ENCODE results near the gene ZNHIT2.
A peak's percentile ranks its signal among the peaks of the same experiment; 100 is the strongest.

- TF ChIP-seq POLR2A (IDR thresholded peaks at IDR 0.05; ENCODE audit: low read depth, low read length) (no peak), POLR2AphosphoS5 (IDR thresholded peaks at IDR 0.05; ENCODE audit: low read depth, low read length) (0 out of 2 replicates have a peak, but pooled peaks have one; percentile 21)
Observed at GRCh38 chr11:65078786-65079342, 38.6 kb downstream of the ZNHIT2 start.
